Neural cell (in vitro differentiated cells): Measurements from ENCODE around the gene SSBP3.

Experiments used
- CTCF ChIP-seq: fragments of 450-650 bp; IDR thresholded peaks from 2 replicates; pipeline ENCODE4 v1.5.1; 2014; ENCODE audit warnings: antibody characterized with exemption, mild to moderate bottlenecking, moderate library complexity; ENCODE audit not compliant: poor library complexity, severe bottlenecking
- EP300 ChIP-seq: fragments of 450-650 bp; conservative IDR thresholded peaks from 2 replicates; pipeline ENCODE4 v1.6.1; 2014; ENCODE audit warnings: antibody characterized with exemption, mild to moderate bottlenecking, moderate library complexity; ENCODE audit not compliant: poor library complexity, severe bottlenecking
- MXI1 ChIP-seq: fragments of 450-650 bp; conservative IDR thresholded peaks from 2 replicates; pipeline ENCODE4 v1.6.1; 2014; ENCODE audit warnings: antibody characterized with exemption, mild to moderate bottlenecking; ENCODE audit not compliant: poor library complexity, severe bottlenecking
- POLR2AphosphoS5 ChIP-seq: IDR thresholded peaks from 2 replicates; pipeline ENCODE4 v1.6.1; 2012
- REST ChIP-seq: IDR thresholded peaks from 2 replicates; pipeline ENCODE4 v1.6.1; 2012; ENCODE audit warnings: borderline replicate concordance
- TAF1 ChIP-seq: IDR thresholded peaks from 2 replicates; pipeline ENCODE4 v1.6.1; 2012; ENCODE audit warnings: low read depth

GRCh38 chr1:54294887-54295286 is 111.3 kb downstream of the SSBP3 start:
- TF ChIP-seq REST (no peak), CTCF (no peak), EP300 (no peak), POLR2AphosphoS5 (no peak), MXI1 (no peak), TAF1 (no peak)
